HL-60/S4 (cell line): ENCODE data around the gene ZMIZ2.
"Not testable (repeated sequence)": the region's sequence is repeated elsewhere in the genome, so short reads cannot be mapped to it uniquely, and the experiment has no call there.

Experiments
- in situ Hi-C: fragments of 300-500 bp; cut with MboI; formaldehyde crosslinking; loops from 2 replicates; pipeline ENCODE4 v1.14.3; 2022; ENCODE audit warnings: low sequenced_read_pairs

The ZMIZ2 gene, protein sequence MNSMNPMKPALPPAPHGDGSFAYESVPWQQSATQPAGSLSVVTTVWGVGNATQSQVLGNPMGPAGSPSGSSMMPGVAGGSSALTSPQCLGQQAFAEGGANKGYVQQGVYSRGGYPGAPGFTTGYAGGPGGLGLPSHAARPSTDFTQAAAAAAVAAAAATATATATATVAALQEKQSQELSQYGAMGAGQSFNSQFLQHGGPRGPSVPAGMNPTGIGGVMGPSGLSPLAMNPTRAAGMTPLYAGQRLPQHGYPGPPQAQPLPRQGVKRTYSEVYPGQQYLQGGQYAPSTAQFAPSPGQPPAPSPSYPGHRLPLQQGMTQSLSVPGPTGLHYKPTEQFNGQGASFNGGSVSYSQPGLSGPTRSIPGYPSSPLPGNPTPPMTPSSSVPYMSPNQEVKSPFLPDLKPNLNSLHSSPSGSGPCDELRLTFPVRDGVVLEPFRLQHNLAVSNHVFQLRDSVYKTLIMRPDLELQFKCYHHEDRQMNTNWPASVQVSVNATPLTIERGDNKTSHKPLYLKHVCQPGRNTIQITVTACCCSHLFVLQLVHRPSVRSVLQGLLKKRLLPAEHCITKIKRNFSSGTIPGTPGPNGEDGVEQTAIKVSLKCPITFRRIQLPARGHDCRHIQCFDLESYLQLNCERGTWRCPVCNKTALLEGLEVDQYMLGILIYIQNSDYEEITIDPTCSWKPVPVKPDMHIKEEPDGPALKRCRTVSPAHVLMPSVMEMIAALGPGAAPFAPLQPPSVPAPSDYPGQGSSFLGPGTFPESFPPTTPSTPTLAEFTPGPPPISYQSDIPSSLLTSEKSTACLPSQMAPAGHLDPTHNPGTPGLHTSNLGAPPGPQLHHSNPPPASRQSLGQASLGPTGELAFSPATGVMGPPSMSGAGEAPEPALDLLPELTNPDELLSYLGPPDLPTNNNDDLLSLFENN

DNA sequence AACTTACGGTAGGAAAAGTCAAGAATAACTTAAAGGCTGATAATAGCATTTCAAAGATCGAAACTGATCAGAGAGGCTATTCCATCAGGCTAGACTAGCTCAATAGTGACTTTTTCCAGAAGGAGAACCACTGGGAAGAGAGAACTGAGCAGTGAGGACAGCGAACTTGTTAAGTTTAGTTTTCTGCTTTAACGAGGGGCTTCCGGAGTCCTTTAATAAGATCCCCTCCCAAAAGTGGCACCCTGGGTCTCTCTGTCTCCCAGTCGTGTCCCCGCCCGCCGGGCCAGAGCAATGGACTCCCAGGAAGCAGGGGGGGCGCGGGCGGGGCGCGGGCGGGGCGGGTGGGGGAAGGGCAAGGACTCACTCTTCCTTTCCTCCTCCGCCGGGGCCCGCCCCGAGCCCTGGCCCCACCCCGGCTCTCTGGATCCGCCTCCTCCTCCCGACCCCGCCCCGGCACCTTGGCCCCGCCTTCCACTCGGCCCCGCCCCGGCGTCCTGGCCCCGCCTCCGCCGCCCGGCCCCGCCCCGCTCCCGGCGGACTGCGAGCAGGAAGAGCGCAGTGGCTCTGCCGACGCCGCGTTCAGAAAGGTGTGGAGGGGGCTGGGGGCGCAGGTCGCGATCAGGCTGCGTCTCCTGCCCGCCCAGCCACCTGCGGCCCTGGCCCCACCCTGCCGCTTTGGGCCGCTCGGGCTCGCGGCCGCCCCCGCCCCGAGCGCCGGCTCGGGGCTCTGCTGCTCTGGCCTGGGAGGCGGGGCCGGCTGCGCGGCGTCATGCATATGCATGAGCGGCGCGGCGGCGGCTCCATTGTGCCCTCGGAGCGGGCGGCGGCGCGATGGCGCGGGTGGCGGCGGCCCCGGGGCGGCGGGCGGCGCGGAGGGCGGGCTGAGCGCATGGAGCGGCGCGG lies at the start of gene ZMIZ2:
Gene ZMIZ2, plus strand, starts transcription at position 803 of the 903 bp plus-strand sequence. CDS start 7,403 bp downstream, outside the sequence.
- in situ Hi-C loops = no loop called here

DNA sequence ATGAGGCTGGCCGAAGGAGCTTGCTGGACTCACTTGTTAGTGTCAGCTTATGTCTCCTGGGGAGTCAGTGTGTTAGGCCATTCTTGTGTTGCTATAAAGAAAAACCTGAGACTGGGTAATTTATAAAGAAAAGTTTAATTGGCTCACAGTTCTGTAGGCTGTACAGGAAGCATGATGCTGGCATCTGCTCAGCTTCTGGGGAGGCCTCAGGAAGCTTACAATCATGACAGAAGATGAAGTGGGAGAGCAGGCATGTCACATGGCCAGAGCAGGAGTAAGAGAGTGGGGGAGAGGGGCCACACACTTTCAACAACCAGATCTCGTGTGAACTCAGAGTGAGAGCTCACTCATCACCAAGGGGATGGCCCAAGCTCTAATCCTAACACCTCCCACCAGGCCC lies 49.0 kb upstream of the ZMIZ2 start:
- in situ Hi-C loops = not testable (repeated sequence)

DNA sequence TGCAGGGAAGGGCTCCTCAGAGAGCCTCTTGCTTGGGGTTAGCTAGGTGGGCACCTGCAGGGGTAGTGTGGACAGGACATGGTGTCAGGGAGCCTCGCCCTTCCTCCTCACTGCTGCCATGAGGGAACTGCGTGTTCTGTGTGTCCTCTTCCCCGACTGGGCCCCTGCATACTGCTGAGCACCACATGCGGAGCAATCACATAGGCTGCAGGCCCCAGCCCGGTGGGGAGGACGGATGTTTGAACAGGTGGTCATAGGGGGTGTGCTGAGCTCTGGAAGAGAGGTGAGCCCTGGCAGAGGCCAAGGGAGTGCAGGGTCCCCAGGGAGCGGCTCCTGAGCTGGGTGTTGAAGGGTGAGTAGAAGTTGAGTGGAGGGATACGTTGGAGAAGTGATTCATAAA lies 48.3 kb upstream of the ZMIZ2 start:
- in situ Hi-C loops = no loop called here

DNA sequence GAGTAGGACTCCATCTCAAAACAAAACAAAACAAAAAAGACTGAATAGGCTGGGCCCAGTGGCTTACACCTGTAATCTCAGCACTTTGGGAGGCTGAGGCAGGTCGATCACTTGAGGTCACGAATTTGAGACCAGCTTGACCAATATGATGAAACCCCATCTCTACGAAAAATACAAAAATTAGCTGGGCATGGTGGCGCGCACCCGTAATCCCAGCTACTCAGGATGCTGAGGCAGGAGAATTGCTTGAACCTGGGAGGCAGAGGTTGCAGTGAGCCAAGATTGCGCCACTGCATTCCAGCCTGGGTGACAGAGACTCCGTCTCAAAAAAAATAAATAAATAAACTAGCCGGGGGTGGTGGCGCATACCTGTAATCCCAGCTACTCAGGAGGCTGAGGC lies 45.3 kb upstream of the ZMIZ2 start:
- in situ Hi-C loops = not testable (repeated sequence)

DNA sequence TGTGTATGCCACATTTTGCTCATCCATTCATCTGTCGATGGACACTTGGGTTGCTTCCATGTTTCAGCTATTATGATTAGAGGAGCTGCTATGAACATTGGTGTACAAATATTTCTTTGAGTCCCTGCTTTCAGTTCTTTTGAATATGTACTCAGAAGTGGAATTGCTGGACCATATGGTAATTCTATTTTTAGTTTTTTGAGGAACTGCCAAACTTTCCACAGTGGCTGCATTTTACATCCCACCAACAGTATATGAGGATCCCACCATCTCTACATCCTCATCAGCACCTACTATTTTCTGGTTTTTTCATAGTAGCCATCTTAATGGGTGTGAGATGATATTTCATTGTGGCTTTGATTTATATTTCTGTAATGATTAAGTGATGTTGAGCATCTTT lies 44.7 kb upstream of the ZMIZ2 start:
- in situ Hi-C loops = no loop called here

DNA sequence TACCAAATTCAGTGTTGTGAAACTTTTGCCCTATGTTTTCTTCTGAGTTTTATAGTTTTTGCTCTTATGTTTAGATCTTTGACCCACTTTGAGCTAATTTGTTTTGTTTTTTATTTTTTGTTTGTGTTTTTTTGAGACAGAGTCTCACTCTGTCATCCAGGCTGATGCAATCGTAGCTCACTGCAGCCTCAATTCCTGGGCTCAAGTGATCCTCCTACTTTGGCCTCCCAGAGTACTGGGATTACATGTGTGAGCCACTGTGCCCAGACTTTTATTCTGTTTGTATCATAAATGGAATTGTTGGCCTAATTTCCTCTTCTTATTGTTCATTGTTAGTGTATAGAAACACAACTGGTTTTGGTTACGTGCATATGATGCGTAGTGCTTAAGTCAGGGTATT lies 43.2 kb upstream of the ZMIZ2 start:
- in situ Hi-C loops = no loop called here

DNA sequence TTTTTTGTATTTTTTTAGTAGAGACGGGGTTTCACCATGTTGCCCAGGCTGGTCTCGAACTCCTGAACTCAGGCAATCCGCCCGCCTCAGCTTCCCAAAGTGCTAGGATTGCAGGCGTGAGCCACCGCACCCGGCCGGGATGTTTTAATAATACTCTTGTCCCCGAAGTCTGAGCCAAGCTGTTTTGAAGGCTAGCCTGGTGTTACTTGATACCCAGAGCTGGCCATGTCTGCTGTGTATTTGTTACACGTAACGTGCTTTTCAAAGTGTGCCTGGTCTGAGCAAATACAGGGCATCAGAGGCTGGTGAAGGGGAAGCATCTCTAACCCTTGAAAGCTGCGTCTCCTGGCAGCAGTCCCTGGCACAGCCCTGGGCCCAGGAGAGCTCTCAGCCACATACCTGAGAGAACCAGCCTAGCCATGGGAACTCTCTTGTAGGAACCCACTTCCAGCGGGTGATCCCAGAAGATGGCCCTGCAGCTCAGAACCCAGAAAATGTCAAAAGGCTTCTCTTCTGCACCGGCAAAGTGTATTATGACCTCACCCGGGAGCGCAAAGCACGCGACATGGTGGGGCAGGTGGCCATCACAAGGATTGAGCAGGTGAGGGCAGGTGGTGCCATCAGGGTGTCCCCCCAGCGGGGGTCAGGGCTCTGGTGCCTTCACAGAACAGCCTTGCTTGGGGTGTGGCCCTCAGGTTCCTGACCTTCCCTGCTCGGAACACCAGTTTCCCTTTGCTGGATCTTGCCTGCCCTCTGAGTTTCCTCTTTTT lies 41.7 kb upstream of the ZMIZ2 start:
- in situ Hi-C loops = no loop called here

DNA sequence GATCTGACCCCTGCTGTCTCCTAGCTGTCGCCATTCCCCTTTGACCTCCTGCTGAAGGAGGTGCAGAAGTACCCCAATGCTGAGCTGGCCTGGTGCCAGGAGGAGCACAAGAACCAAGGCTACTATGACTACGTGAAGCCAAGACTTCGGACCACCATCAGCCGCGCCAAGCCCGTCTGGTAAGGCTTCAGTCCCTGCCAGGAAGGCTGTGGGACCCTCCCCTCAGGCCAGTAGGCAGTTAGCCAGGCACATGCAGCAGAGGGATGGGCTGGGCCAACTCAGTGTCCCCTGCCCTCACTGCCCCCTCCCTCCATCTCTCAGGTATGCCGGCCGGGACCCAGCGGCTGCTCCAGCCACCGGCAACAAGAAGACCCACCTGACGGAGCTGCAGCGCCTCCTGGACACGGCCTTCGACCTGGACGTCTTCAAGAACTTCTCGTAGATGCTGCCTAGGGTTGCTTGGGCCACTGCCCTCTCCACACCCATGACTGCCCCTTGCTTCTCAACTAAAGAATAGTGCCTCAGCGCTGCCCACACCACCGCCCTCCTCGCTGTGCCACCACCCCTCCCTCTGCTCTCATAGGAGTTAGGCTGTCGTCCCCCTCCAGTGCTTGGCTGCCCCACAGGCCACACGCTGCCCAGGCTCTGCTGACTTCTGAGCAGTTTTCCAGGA lies 41.0 kb upstream of the ZMIZ2 start:
- in situ Hi-C loops = no loop called here

DNA sequence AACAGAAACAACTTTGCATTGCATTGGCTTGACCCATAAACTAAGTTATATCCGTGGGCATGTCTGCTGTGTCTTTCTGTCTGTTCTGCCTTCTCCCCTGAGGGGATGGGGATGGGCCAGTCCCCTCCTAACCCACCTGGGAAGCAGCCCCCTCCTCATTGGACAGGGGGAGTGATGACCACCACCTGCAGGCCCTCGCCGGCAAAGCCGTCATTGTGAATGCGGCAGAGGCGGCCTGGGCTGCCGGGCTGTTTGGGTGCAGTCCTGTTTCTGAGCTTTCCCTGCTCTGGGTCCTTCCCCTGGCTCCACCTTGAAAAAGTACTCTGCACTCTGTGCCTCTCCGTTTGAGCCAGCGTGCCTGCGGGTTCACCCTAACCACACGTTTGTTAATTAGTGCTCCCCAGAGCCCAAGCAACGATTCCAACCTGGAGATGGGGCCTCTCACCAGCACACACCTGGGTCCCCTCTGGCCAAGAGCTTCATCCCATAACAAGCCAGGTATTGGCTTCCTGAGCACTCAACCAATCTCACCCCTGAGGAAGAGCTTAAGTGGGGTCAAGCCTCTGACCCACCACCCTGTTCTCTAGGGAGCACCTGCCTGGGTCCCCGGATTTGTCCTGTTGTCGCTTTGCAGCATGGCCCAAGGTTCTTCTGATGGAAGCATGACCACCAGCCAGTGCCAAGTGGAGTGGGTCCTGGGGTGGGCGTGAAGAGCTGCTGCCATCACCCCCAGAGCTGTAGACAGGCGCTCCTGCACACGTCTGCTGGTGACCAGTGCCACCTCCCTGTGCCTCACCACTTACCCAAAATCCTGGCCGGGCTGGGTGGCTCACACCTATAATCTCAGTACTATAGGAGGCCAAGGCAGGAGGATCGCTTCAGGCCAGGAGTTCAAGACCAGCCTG lies 39.4 kb upstream of the ZMIZ2 start:
- in situ Hi-C loops = no loop called here

DNA sequence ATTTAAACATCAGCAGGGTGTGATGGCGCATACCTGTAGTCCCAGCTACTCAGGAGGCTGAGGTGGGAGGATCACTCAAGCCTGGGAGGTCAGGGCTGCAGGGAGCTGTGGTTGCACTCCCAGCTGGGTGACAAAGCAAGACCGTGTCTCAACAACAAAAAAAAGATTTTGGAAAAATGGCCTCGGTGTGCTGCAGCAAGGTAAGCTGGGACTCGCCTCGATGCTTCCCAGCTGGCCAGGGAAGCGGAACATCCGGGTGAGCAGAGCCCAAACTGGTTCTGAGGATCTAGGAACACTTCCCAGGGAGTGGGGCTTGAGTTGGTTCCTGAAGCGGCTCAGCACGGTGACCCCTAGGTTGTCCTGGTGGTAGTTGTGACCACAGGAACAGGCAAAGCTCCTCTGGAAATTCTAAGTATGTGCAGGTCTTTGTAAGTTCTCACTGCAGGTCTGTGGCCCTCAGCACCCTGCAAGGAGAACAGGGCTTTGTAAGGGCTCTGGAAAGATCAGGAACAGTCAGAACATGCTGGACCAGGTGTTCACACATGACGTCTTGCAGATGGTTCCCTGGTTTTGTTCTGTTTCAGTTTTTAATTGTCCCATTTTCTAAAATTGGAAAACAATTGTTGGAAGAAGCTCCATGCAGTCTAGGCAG lies 38.6 kb upstream of the ZMIZ2 start:
- in situ Hi-C loops = no loop called here

DNA sequence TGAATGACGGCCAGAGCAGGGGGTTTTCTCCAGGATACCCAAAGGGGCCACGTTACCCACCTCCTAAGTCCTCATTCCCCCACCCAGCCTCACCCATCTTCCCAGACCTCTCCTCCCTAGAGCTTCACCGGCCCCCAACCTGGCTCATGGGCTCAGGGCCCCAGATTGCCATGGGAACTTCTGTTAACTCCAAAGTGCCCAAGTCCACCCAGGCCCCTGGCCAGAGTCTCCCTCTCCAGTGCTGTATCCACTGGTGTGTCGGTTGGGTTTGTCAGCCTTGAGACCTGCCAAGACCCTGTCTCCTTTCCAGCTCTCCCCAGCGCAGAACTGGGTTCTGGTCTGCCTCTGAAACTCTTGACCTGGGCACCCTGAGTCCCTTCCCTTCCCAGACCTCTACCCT lies 37.1 kb upstream of the ZMIZ2 start:
- in situ Hi-C loops = no loop called here

DNA sequence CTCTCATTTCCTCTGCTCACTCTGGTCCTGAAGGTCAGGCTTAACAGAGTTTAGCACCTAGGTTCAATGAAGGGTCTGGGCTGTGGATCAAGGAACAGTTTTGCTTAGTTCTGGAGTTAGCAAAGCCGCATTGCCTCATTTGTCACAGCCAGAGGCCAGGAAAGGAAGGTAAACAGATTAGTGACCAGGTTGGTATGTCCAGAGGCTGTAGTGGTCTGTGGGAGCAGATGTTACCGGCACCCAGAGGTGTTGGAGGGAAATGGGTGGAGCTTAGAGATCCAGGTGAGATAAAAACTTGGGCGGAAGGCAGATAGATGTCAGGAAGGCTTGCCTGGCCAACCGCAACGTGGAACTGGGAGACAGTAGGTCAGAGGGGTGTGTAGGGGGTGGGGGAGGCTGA lies 36.6 kb upstream of the ZMIZ2 start:
- in situ Hi-C loops = no loop called here

DNA sequence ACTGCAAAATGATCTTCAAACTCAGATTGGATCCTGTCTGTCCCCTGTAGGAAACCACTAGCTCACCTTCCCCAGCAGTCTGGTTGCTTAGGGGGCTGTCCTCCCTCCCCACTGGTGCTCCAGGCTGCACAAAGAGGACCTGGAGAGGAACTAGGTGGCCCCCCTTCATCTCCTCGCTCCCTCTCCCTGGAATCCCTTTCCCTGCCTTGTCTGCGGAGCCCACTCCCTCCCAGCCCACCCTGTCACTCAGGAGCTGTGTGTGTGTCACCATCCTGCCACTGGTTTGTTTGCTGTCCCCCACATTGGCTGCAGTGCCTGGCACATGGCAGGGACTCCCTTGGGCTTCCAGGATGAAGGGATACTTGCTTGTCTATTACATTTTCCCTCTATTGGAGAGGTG lies 35.5 kb upstream of the ZMIZ2 start:
- in situ Hi-C loops = no loop called here

DNA sequence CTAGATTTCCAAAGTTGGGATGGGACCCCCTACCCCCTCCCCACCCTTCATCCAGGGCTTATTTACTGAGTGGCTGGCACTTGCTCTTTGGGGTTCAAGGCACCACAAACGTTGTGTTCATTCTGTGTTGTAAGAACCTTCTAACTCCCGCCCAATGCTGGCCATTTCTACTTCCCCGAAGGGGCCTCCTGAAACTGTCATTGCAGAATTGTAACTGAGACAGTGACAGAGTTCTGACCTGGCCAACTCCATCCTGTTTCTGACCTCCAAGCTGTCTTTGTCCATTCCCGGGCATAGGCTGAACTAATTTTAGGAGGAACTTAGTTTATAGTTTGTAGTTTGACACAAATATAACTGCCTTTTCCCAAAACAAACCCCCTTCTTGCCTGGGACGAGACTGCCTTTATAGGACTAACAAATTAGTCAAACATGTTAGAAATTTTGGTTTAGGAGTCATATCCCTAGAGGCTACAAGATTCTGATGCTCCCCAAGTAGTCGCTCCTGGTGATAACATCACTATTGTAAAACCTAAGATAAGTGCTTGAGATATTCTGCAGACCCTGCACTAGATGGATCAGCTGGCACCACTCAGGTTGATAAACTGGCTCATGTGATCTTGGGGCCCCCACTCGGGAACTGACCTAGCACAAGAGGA lies 34.8 kb upstream of the ZMIZ2 start:
- in situ Hi-C loops = no loop called here

DNA sequence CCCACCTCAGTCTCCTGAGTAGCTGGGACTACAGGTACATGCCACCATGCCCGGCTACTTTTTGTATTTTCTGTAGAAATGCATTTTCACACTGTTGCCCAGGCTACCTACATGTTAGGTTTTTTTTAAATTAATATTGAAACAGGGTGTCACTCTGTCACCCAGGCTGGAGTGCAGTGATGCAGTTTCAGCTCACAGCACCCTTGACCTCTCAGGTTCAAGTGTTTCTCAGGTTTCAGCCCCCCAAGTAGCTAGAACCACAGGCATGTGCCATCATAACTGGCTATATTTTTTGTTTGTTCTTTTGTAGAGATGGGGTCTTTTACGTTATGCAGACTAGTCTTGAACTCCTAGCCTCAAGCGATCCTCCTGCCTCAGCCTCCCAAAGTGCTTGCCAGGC lies 32.4 kb upstream of the ZMIZ2 start:
- in situ Hi-C loops = no loop called here

DNA sequence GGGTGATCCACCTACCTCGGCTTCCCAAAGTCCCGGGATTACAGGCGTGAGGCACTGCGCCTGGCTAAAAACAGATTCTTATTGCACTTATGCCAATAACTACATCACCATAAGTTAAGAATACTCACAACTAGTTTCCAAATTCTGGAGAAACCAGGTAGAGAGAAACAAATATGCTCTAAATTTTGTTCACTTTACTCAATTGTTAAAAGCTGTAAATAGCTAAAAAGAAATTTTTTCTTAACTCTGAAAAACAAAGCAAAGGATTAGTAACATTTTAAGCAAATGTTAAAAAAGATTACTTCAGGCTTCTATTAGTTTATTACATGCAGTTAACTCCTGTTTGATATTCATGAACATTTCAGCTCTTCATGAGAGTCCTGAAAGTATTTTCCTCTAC lies 28.3 kb upstream of the ZMIZ2 start:
- in situ Hi-C loops = no loop called here

DNA sequence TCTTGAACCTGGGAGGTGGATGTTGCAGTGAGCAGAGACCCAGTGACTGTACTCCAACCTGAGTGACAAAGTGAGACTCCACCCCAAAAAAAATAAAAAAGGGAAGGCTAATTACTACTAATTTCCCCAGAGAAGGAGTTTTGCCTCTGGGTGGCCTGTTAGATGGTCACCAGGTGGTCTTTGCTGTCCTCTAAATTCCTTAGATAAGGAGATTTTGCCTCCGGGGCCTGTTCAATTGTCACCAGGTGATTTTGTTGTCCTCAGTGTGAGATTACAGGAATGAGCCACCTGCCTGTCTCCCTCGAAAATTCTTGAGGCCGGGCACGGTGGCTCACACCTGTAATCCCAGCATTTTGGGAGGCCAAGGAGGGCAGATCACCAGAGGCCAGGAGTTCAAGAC lies 24.4 kb upstream of the ZMIZ2 start:
- in situ Hi-C loops = no loop called here

DNA sequence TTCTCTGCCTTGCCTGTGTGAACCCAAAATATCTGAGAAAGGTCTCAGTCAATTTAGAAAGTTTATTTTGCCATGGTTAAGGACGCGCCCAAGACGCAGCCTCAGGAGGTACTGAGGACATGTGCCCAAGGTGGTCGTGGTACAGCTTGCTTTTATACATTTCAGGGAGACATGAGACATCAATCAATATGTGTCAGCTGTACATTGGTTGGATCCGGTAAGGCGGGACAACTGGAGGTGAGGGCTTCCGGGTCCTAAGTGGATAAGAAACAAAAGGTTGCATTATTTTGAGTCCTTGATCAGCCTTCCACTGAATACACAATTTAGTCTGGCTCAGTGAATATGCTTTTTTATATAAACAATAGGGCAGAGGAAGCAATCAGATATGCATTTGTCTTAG lies 22.4 kb upstream of the ZMIZ2 start:
- in situ Hi-C loops = not testable (repeated sequence)
